ENCODE results near the gene COL2A1. TPM values are rescaled to one million over a fixed set of nuclear protein-coding genes. Genes with fewer than 3 reads are reported as not detected.
A peak's percentile ranks its signal among the peaks of the same experiment; 100 is the strongest.

Gene COL2A1
- total RNA-seq, 1 experiment from 2014 or later: 0.12 TPM

DNA sequence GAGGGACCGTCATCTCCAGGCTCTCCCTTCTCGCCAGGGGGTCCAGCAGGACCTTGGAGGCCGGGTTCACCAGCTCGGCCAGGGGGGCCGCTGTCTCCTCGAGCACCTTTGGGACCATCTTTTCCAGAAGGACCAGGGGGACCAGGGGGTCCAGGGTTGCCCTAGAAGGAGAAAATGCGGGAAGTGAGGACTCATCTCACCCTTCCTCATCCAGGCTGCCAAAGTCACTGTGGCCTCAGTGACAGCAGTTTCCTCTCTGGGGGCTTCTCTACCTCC lies 25.7 kb downstream of the COL2A1 start:
- Mint-ChIP-seq H3K9me3 (ENCODE audit: unreplicated experiment) (no peaks in the 10 kb centered on the region), H3K4me1 (ENCODE audit: insufficient read depth, unreplicated experiment) (peaks cover 7% of the 10 kb centered on the region), H3K36me3 (ENCODE audit: insufficient read depth, unreplicated experiment) (peaks cover 6% of the 10 kb centered on the region), H3K4me3 (ENCODE audit: unreplicated experiment) (no peak overlapping the region), H3K27ac (ENCODE audit: low read depth, unreplicated experiment) (peak overlapping the region; percentile 29), H3K27me3 (ENCODE audit: insufficient read depth, unreplicated experiment) (peaks cover 19% of the 10 kb centered on the region)
- intact Hi-C loops (cut with micrococcal nuclease): no loop called here
- ChIA-PET CTCF (interaction anchor here (3.3 kb wide), 1 partner anchor 15 kb away, joined by 18 read pairs; the partner anchor contains the start of gene TMEM106C), POLR2A (no interaction called here)
- no peak for DNase-seq (ENCODE audit: unreplicated experiment)
- BruUV-seq (replicated peaks): no TSS peak
- TF ChIP-seq, protein P1, sequence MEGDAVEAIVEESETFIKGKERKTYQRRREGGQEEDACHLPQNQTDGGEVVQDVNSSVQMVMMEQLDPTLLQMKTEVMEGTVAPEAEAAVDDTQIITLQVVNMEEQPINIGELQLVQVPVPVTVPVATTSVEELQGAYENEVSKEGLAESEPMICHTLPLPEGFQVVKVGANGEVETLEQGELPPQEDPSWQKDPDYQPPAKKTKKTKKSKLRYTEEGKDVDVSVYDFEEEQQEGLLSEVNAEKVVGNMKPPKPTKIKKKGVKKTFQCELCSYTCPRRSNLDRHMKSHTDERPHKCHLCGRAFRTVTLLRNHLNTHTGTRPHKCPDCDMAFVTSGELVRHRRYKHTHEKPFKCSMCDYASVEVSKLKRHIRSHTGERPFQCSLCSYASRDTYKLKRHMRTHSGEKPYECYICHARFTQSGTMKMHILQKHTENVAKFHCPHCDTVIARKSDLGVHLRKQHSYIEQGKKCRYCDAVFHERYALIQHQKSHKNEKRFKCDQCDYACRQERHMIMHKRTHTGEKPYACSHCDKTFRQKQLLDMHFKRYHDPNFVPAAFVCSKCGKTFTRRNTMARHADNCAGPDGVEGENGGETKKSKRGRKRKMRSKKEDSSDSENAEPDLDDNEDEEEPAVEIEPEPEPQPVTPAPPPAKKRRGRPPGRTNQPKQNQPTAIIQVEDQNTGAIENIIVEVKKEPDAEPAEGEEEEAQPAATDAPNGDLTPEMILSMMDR (IDR thresholded peaks at IDR 0.05; ENCODE audit: unreplicated experiment): no peak

DNA sequence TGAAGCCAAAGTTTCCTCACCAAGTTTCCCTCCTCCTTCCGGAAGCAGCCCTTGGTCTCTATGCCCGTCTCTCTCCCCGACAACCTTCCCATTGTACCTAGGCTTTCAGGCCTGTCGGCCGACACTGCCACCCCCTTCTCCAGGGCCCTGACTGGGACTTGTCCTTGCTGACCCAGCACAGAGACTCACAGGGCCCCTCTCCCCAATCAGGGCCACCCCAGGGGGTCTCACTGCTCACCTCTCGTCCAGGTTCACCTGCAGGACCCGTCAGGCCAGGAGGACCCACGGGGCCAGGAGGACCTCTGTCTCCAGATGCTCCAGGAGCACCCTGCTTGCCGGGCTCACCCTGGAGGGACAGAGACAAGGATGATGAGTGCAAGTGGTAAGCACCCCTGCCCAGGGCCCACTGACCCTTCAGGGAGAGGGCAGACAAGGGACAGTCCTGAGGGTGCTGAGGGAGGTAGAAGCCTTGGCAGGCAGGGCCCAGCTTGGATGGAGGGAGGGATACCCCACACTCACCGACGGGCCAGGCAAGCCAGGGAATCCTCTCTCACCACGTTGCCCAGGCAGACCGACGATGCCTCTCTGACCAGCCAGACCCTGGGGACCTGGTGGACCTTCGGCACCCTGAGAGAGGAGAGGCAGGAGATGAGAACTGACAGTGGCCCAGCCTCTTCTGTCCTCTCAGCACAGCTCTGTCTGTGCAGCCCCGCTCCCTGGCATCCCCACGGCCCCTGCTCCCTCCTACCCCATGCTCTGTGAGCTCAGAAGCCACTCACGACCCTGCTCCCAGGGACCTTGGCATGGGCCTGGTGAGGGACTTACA lies 26.3 kb downstream of the COL2A1 start:
- ChIA-PET CTCF (interaction anchor here (0.6 to 3.3 kb wide), 2 partner anchors 15 to 167 kb away, joined by 4 to 18 read pairs; partner anchors contain the start of gene TMEM106C), POLR2A (interaction anchor here (0.6 to 1.6 kb wide), 3 partner anchors 15 to 115 kb away, joined by 3 to 4 read pairs (median 4); partner anchors contain the start of gene TMEM106C)
- Mint-ChIP-seq H3K9me3 (ENCODE audit: unreplicated experiment) (no peaks in the 10 kb centered on the region), H3K36me3 (ENCODE audit: insufficient read depth, unreplicated experiment) (peaks cover 6% of the 10 kb centered on the region), H3K4me1 (ENCODE audit: insufficient read depth, unreplicated experiment) (peaks cover 7% of the 10 kb centered on the region), H3K4me3 (ENCODE audit: unreplicated experiment) (no peak overlapping the region), H3K27ac (ENCODE audit: low read depth, unreplicated experiment) (peak overlapping the region; percentile 29), H3K27me3 (ENCODE audit: insufficient read depth, unreplicated experiment) (peaks cover 14% of the 10 kb centered on the region)
- TF ChIP-seq, protein P1 (IDR thresholded peaks at IDR 0.05; ENCODE audit: unreplicated experiment): no peak
- BruUV-seq (replicated peaks): no TSS peak
- no peak for DNase-seq (ENCODE audit: unreplicated experiment)
- intact Hi-C loops (cut with micrococcal nuclease): no loop called here

DNA sequence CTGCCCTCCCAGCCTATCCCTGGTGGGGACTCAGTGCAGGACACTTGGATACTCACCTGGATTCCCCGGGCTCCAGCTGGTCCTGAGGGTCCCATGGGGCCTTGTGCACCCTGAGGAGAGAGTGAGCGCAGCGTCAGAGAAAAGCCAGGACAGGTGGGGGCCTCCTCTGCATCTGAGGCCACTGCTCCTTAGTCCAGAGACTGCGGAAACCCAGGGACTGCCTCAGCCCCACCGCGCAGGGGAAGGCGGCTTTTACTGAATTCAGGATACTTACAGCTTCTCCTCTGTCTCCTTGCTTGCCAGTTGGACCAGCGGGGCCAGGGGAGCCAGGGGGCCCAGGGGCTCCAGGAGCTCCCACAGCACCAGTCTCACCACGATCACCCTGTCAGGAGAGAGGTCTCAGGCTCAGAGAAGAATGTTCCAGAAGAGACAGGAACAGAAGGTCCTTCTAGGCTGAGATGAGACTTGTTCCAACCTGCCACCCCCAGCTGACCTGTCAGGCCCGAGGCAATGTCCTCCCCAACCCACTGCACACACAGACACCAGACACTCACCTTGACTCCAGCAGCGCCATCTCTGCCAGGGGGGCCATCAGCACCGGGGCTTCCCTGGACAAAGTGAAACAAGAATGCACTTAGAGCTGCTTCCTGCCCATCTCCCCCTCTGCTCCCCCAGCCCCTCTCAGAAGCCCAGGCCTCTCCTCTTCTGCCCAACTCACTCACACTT lies 27.1 kb downstream of the COL2A1 start:
- DNase-seq (ENCODE audit: unreplicated experiment): peak; percentile 18
- no peak overlapping the region for H3K4me3 Mint-ChIP-seq (ENCODE audit: unreplicated experiment)
- BruUV-seq (replicated peaks): no TSS peak
- peaks cover 6% of the 10 kb centered on the region for H3K36me3 Mint-ChIP-seq (ENCODE audit: insufficient read depth, unreplicated experiment)
- ChIA-PET POLR2A (interaction anchor here (0.6 to 1.6 kb wide), 3 partner anchors 14 to 115 kb away, joined by 3 to 4 read pairs (median 4); partner anchors contain the start of gene TMEM106C), CTCF (interaction anchor here (0.6 to 3.3 kb wide), 3 partner anchors 14 to 512 kb away, joined by 3 to 18 read pairs (median 4); partner anchors contain the start of gene TMEM106C)
- TF ChIP-seq, protein P1 (IDR thresholded peaks at IDR 0.05; ENCODE audit: unreplicated experiment): no peak
- H3K27ac Mint-ChIP-seq (ENCODE audit: low read depth, unreplicated experiment): peak overlapping the region; percentile 29
- peaks cover 11% of the 10 kb centered on the region for H3K27me3 Mint-ChIP-seq (ENCODE audit: insufficient read depth, unreplicated experiment)
- H3K4me1 Mint-ChIP-seq (ENCODE audit: insufficient read depth, unreplicated experiment): peaks cover 7% of the 10 kb centered on the region
- no peaks in the 10 kb centered on the region for H3K9me3 Mint-ChIP-seq (ENCODE audit: unreplicated experiment)
- intact Hi-C loops (cut with micrococcal nuclease): no loop called here

DNA sequence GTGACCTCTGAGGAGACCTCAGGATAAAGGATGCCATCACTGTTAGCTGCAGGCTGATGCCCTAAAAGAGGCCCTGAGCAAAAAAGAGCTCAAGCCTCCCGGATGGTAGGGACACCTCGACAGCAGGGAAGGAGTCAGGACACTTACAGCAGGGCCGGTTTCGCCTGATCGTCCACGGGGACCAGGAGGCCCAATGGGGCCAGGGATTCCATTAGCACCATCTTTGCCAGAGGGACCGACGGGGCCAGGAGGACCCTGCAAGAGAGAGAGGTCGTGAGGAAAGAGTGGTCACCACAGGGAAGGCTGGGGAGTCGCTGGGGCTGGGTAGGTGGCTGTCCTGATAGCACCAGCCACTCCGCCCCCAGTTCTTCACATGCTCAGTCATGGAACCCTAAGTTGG lies 28.5 kb downstream of the COL2A1 start:
- Mint-ChIP-seq H3K27me3 (ENCODE audit: insufficient read depth, unreplicated experiment) (peaks cover 11% of the 10 kb centered on the region), H3K4me1 (ENCODE audit: insufficient read depth, unreplicated experiment) (peaks cover 7% of the 10 kb centered on the region), H3K27ac (ENCODE audit: low read depth, unreplicated experiment) (no peak overlapping the region), H3K4me3 (ENCODE audit: unreplicated experiment) (no peak overlapping the region), H3K36me3 (ENCODE audit: insufficient read depth, unreplicated experiment) (peaks cover 6% of the 10 kb centered on the region), H3K9me3 (ENCODE audit: unreplicated experiment) (no peaks in the 10 kb centered on the region)
- no TSS peak for BruUV-seq (replicated peaks)
- POLR2A ChIA-PET: no interaction called here
- TF ChIP-seq, protein P1 (IDR thresholded peaks at IDR 0.05; ENCODE audit: unreplicated experiment): no peak
- CTCF ChIA-PET: interaction anchor here (3.3 kb wide), 1 partner anchor 12 kb away, joined by 18 read pairs; the partner anchor contains the start of gene TMEM106C
- intact Hi-C loops (cut with micrococcal nuclease): no loop called here
- DNase-seq (ENCODE audit: unreplicated experiment): no peak

All from MCF 10A (cell line).